GM08714 (cell line): ENCODE results near the gene ZCCHC14.

Experiments used
- H3K4me3 ChIP-seq: fragments of 200-500 bp; sonication (Bioruptor generic); 2 replicates; pipeline ENCODE4 v1.5.1; 2014; ENCODE audit warnings: mild to moderate bottlenecking, low read length, inconsistent platforms
- ZNF274 ChIP-seq: IDR thresholded peaks from 2 replicates; pipeline ENCODE4 v1.6.1; 2012; ENCODE audit warnings: mild to moderate bottlenecking, low read depth, low read length

The ZCCHC14 gene

GRCh38 chr16:87418644-87419043, 74.2 kb downstream of the ZCCHC14 start:
- no peak for TF ChIP-seq ZNF274
- H3K4me3 ChIP-seq, result no peak overlapping the region

- TF ChIP-seq ZNF274, result no peak
- H3K4me3 ChIP-seq, result no peak overlapping the region
Observed at GRCh38 chr16:87418216-87418615, 74.6 kb downstream of the ZCCHC14 start.

DNA sequence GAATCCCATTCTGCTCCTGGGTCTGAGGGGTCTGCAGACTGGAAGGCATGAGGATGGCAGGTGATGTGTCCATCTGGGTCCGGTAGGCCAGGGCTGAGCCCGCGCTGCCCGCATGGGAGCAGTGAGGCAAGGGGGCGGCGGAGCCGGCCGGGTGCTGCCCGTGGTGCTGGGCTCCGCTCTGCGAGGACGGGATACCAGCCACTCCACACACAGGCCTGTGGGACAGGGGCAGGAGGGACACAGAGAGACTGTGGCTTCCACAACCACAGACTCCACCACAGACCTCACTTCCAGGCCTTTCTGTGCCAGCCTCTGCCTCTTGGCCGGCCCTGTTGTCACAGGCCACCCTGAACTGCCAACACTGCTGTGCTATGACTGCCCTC, 75.3 kb downstream of the ZCCHC14 start:
- no peak for TF ChIP-seq ZNF274
- no peak overlapping the region for H3K4me3 ChIP-seq

- H3K4me3 ChIP-seq, result no peak overlapping the region
- TF ChIP-seq ZNF274, result no peak
Observed at GRCh38 chr16:87416826-87417527, 75.8 kb downstream of the ZCCHC14 start.

GRCh38 chr16:87415441-87415840, 77.4 kb downstream of the ZCCHC14 start:
- no peak for TF ChIP-seq ZNF274
- H3K4me3 ChIP-seq, result no peak overlapping the region

GRCh38 chr16:87414251-87414680, 78.6 kb downstream of the ZCCHC14 start:
- TF ChIP-seq ZNF274, result no peak

GRCh38 chr16:87412996-87413421, 79.8 kb downstream of the ZCCHC14 start:
- H3K4me3 ChIP-seq, result no peak overlapping the region
- no peak for TF ChIP-seq ZNF274

More at GRCh38 chr16:87414251-87414680, 78.6 kb downstream of the ZCCHC14 start:
- no peak overlapping the region for H3K4me3 ChIP-seq

DNA sequence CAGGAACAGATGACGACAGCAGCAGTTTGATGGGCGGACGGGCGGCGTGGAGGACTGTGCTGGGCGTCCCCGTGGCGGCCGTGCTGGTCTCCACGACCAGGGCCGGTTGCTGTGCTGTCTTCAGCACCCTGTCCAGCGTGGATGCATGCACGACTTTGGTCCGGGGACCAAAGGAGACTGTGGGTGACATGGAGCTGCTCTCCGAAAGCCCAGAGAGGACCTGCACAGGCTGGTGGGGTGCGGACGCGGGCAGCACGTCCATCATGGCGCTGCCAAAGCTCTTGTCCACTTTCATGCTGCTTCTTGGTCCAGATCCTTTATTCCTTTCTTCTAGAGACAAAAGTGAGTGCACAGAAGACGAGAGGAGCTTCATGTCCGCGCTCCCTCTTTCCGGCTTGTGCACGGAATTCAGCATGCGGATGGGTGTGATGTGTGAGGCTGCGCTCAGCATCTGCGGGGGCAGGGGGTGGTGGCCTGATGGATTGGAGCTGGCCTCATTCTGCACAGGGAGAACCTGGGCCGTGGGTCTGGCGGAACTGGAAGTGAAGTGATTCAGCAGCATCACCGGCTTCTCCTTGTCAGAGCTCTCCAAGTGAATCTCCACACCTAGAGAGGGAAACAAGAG, 80.3 kb downstream of the ZCCHC14 start:
- no peak for TF ChIP-seq ZNF274

DNA sequence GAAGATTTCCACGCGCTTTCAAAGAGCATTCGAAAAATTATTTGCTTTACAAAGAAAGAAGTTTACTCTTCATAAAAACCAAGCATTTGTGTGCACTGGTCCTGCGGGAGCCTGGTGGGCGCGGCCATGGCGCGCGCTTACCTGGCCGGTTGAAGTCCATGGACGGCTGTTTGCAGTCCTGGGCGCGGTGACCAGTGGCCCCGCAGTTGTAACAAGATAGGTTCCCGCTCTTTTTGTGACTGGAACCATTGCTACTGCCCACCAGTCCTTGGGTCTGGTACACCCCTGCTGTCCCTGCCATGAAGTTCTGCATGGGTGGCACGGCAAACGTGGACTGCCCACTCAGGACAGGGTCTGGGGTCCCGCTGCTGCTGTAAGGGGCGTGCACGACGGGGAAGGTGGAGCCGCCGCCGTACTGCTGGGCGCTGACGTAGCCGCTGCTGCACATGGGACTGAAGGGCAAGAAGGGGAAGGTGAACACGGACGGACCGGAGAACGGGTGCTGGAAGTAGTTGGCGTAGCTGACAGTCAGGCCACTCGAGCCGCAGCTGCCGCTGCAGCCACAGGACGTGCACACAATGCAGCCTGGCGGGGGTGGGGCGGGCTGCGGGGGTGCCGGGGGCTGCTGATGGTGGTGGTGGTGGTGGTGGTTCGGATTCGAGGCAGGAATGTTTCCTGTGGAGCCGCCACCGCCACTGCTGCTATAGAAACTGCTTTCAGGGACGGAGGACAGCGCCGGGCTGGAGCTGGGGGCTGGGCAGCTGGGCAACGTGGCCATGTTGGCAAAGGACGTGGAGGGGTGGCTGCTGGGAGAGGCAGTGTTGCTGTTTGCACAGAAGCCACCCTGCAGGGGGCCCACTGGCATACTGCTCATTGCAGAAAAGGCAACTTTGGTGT, 81.2 kb downstream of the ZCCHC14 start:
- H3K4me3 ChIP-seq, result no peak overlapping the region
- no peak for TF ChIP-seq ZNF274

More for the DNA sequence above, 80.3 kb downstream of the ZCCHC14 start:
- H3K4me3 ChIP-seq, result no peak overlapping the region

DNA sequence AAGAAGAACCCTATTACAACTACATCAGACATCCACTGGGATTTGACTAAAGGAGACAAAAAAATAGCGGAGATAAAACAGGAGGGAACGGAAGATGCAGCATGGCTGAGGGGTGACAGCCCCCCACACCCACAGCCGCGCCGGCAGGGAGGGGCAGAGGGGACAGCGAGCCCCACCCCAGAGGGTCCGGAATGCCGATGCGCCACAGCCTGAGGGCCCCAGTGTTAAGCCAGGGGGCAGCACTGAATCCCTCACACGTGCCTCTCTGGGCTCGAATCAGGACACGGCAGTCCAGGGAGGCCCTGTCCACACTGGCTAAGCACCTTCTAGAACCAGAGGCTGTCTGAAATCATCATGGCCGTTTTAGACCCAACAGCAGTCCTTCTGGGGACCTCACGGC, 81.9 kb downstream of the ZCCHC14 start:
- TF ChIP-seq ZNF274, result no peak
- no peak overlapping the region for H3K4me3 ChIP-seq

DNA sequence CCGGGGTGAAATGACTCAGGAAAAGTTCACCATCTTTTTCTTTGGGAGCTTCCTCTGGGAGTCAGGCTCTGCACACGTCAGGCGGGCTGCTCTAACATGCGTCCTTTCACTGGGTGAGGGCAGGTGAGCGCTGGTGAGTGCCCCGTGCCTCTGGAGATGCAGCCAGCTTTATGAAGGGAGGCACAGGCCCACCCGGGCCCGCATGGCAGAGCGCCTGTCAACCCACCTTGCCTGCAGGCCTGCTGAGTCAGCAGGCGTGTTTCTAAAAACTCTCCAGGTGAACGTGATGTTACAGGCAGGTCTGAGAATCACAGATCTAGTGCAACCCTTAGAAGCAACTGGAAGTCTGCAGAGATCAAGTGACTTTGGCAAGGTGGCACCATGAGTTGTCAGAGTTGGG, 82.3 kb downstream of the ZCCHC14 start:
- TF ChIP-seq ZNF274, result no peak
- no peak overlapping the region for H3K4me3 ChIP-seq

DNA sequence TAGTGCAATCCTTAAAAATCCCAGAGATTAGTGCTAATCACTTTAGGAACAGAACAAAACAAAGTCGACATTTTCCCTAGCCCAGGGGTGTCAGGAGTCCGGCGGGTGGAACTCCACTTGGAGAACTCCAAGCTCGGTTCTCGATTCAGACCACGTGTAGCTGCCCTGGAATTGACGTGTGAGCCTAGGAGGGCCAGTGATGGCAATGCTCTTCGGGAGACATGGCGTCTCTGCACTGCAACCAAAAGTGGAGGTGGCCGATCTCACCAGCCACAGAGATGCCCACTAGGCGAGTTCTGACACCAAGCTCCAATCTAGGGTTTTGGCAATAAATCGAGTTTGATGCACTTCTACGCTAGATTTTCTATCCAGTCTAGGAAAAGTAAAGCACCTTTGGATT, 83.0 kb downstream of the ZCCHC14 start:
- TF ChIP-seq ZNF274, result no peak

GRCh38 chr16:87409153-87409552, 83.7 kb downstream of the ZCCHC14 start:
- H3K4me3 ChIP-seq, result no peak overlapping the region
- no peak for TF ChIP-seq ZNF274

More for the DNA sequence above, 83.0 kb downstream of the ZCCHC14 start:
- no peak overlapping the region for H3K4me3 ChIP-seq

GRCh38 chr16:87407511-87408112, 85.2 kb downstream of the ZCCHC14 start:
- H3K4me3 ChIP-seq, result no peak overlapping the region
- no peak for TF ChIP-seq ZNF274
